ENCODE data around the gene TMEM248. TPM values are rescaled to one million over a fixed set of nuclear protein-coding genes. Genes with fewer than 3 reads are reported as not detected.

The TMEM248 gene
- total RNA-seq, 1 experiment from 2014 or later = 59.3 TPM

- no TSS peak for BruUV-seq (replicated peaks)
- H3K4me3 ChIP-seq (replicated peaks in 1 of 2; ENCODE audit: low read depth in 1 of 2, low read length in 2 of 2) = peak overlapping the region in 1 of 2 experiments; percentile 99; a peak in 2 of 4 replicates
- no peak overlapping the region for H2AFZ ChIP-seq (ENCODE audit: low read depth, low read length, poor library complexity, severe bottlenecking)
- no peaks in the 10 kb centered on the region for H3K36me3 ChIP-seq (ENCODE audit: control insufficient read depth in 1 of 2, insufficient read depth in 2 of 2, low read length in 2 of 2)
- peaks cover 34% of the 10 kb centered on the region for H3K79me2 ChIP-seq (ENCODE audit: insufficient read depth, low read length)
- H4K20me1 ChIP-seq (ENCODE audit: insufficient read depth) = no peaks in the 10 kb centered on the region
- ATAC-seq = no peak
- no peaks in the 10 kb centered on the region for H3K9me3 ChIP-seq (ENCODE audit: control insufficient read depth in 1 of 2, insufficient read depth in 1 of 2, low read depth in 1 of 2, low read length in 2 of 2)
- TF ChIP-seq, protein P1, sequence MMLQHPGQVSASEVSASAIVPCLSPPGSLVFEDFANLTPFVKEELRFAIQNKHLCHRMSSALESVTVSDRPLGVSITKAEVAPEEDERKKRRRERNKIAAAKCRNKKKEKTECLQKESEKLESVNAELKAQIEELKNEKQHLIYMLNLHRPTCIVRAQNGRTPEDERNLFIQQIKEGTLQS (IDR thresholded peaks at IDR 0.05) = no peak
- TF ChIP-seq FOSL1 (IDR thresholded peaks at IDR 0.05; ENCODE audit: low read depth) (no peak), EZH2phosphoT487 (IDR thresholded peaks at IDR 0.05; ENCODE audit: borderline replicate concordance) (no peak), TCF7L2 (IDR thresholded peaks at IDR 0.05; ENCODE audit: borderline replicate concordance, extremely low read depth, insufficient read depth, insufficient read length) (no peak), ZNF274 (IDR thresholded peaks at IDR 0.05; ENCODE audit: low read depth, low read length) (no peak), POLR2AphosphoS5 (IDR thresholded peaks at IDR 0.05; ENCODE audit: low read depth, low read length) (no peak), ZFX (IDR thresholded peaks at IDR 0.05) (no peak), CBX3 (IDR thresholded peaks at IDR 0.05; ENCODE audit: low read depth) (no peak), SIN3A (IDR thresholded peaks at IDR 0.05; ENCODE audit: low read depth) (no peak), JUND (IDR thresholded peaks at IDR 0.05) (no peak), EZH2 (IDR thresholded peaks at IDR 0.05) (no peak), RAD21 (IDR thresholded peaks at IDR 0.05; ENCODE audit: low read depth) (no peak), YY1 (IDR thresholded peaks at IDR 0.05; ENCODE audit: extremely low read depth, insufficient replicate concordance, low read depth, low read length) (no peak), CEBPB (IDR thresholded peaks at IDR 0.05; ENCODE audit: low read depth) (no peak), SP1 (IDR thresholded peaks at IDR 0.05; ENCODE audit: low read depth) (no peak)
- TF ChIP-seq, protein P2, sequence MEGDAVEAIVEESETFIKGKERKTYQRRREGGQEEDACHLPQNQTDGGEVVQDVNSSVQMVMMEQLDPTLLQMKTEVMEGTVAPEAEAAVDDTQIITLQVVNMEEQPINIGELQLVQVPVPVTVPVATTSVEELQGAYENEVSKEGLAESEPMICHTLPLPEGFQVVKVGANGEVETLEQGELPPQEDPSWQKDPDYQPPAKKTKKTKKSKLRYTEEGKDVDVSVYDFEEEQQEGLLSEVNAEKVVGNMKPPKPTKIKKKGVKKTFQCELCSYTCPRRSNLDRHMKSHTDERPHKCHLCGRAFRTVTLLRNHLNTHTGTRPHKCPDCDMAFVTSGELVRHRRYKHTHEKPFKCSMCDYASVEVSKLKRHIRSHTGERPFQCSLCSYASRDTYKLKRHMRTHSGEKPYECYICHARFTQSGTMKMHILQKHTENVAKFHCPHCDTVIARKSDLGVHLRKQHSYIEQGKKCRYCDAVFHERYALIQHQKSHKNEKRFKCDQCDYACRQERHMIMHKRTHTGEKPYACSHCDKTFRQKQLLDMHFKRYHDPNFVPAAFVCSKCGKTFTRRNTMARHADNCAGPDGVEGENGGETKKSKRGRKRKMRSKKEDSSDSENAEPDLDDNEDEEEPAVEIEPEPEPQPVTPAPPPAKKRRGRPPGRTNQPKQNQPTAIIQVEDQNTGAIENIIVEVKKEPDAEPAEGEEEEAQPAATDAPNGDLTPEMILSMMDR (IDR thresholded peaks at IDR 0.05 in 2 of 3, conservative IDR thresholded peaks at IDR 0.05 in 1 of 3; ENCODE audit: borderline replicate concordance in 1 of 3, insufficient read depth in 1 of 3, low read depth in 2 of 3, low read length in 2 of 3) = no peak
- TF ChIP-seq, protein P3, sequence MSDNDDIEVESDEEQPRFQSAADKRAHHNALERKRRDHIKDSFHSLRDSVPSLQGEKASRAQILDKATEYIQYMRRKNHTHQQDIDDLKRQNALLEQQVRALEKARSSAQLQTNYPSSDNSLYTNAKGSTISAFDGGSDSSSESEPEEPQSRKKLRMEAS (IDR thresholded peaks at IDR 0.05) = no peak
- TF ChIP-seq, protein P4, sequence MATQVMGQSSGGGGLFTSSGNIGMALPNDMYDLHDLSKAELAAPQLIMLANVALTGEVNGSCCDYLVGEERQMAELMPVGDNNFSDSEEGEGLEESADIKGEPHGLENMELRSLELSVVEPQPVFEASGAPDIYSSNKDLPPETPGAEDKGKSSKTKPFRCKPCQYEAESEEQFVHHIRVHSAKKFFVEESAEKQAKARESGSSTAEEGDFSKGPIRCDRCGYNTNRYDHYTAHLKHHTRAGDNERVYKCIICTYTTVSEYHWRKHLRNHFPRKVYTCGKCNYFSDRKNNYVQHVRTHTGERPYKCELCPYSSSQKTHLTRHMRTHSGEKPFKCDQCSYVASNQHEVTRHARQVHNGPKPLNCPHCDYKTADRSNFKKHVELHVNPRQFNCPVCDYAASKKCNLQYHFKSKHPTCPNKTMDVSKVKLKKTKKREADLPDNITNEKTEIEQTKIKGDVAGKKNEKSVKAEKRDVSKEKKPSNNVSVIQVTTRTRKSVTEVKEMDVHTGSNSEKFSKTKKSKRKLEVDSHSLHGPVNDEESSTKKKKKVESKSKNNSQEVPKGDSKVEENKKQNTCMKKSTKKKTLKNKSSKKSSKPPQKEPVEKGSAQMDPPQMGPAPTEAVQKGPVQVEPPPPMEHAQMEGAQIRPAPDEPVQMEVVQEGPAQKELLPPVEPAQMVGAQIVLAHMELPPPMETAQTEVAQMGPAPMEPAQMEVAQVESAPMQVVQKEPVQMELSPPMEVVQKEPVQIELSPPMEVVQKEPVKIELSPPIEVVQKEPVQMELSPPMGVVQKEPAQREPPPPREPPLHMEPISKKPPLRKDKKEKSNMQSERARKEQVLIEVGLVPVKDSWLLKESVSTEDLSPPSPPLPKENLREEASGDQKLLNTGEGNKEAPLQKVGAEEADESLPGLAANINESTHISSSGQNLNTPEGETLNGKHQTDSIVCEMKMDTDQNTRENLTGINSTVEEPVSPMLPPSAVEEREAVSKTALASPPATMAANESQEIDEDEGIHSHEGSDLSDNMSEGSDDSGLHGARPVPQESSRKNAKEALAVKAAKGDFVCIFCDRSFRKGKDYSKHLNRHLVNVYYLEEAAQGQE (IDR thresholded peaks at IDR 0.05; ENCODE audit: low read depth) = no peak
- TF ChIP-seq, protein P5, sequence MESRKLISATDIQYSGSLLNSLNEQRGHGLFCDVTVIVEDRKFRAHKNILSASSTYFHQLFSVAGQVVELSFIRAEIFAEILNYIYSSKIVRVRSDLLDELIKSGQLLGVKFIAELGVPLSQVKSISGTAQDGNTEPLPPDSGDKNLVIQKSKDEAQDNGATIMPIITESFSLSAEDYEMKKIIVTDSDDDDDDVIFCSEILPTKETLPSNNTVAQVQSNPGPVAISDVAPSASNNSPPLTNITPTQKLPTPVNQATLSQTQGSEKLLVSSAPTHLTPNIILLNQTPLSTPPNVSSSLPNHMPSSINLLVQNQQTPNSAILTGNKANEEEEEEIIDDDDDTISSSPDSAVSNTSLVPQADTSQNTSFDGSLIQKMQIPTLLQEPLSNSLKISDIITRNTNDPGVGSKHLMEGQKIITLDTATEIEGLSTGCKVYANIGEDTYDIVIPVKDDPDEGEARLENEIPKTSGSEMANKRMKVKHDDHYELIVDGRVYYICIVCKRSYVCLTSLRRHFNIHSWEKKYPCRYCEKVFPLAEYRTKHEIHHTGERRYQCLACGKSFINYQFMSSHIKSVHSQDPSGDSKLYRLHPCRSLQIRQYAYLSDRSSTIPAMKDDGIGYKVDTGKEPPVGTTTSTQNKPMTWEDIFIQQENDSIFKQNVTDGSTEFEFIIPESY (IDR thresholded peaks at IDR 0.05; ENCODE audit: extremely low read depth, insufficient replicate concordance, low read length) = no peak
- no peak overlapping the region for H3K27ac ChIP-seq (ENCODE audit: low read depth, low read length)
- no peak overlapping the region for H3K9ac ChIP-seq (ENCODE audit: low read length)
- intact Hi-C loops (cut with micrococcal nuclease) = no loop called here
- no peak for DNase-seq (ENCODE audit: low read depth, low spot score)
- peaks cover 0 to 20% of the 10 kb centered on the region in 2 experiments; a peak in 3 of 4 replicates for H3K4me1 ChIP-seq (ENCODE audit: control insufficient read depth in 1 of 2, insufficient read depth in 2 of 2, low read length in 2 of 2)
- no peaks in the 10 kb centered on the region for H3K9me2 ChIP-seq (ENCODE audit: insufficient read depth)
- CTCF ChIA-PET = no interaction called here
- H3K4me2 ChIP-seq (ENCODE audit: low read length) = peak overlapping the region; percentile 87
- POLR2A ChIA-PET = no interaction called here
- RAD21 ChIA-PET (ENCODE audit: low non-redundant PET in 1 of 2, low total read pairs in 2 of 2, uncharacterized antibody in 2 of 2, unreplicated experiment in 2 of 2) = no interaction called here
- H3K27me3 ChIP-seq (ENCODE audit: insufficient read depth, low read length) = no peaks in the 10 kb centered on the region
These were observed 1.3 kb upstream of the TMEM248 start for GRCh38 chr7:66919704-66920103.
